Measurements from ENCODE around the gene VSIG8.

DNA sequence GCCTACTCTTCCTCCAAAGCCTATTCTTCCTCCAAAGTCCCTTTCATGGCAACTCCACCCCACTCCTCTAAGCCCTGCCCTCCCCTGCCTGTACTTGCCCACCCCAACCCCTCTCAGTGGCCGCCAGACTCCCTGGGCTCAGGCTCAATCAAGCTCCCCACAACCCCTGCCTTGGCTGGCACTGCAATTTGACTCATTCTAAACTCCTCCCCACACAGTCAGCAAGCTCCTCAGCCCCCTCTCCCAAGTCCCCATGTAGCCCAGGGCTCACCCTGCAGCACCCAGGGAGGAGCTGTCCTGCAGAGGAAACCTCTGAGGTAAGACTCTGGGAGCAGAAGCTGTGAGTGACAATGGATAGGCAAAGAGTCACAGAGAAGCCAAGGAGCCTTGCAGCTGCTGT lies 3.6 kb upstream of the VSIG8 start:
- TF ChIP-seq, protein P1, sequence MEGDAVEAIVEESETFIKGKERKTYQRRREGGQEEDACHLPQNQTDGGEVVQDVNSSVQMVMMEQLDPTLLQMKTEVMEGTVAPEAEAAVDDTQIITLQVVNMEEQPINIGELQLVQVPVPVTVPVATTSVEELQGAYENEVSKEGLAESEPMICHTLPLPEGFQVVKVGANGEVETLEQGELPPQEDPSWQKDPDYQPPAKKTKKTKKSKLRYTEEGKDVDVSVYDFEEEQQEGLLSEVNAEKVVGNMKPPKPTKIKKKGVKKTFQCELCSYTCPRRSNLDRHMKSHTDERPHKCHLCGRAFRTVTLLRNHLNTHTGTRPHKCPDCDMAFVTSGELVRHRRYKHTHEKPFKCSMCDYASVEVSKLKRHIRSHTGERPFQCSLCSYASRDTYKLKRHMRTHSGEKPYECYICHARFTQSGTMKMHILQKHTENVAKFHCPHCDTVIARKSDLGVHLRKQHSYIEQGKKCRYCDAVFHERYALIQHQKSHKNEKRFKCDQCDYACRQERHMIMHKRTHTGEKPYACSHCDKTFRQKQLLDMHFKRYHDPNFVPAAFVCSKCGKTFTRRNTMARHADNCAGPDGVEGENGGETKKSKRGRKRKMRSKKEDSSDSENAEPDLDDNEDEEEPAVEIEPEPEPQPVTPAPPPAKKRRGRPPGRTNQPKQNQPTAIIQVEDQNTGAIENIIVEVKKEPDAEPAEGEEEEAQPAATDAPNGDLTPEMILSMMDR (IDR thresholded peaks at IDR 0.05) = no peak
- no peak for TF ChIP-seq POLR2A (IDR thresholded peaks at IDR 0.05)
